BE2C (cell line): Measurements from ENCODE around the gene MIA.
"Not testable (repeated sequence)": the region's sequence is repeated elsewhere in the genome, so short reads cannot be mapped to it uniquely, and the experiment has no call there.

Experiments
- DNase-seq: peaks from one replicate; pipeline ENCODE4 v3.0.0-alpha.2; 2020
- H3K27me3 ChIP-seq: fragments of 250-450 bp; sonication (Bioruptor Pico); 2 replicates; pipeline ENCODE4 v1.5.1; 2020; ENCODE audit warnings: mild to moderate bottlenecking
- H3K36me3 ChIP-seq: fragments of 250-450 bp; sonication (Bioruptor Pico); 2 replicates; pipeline ENCODE4 v1.5.1; 2020; ENCODE audit warnings: mild to moderate bottlenecking
- H3K4me1 ChIP-seq: fragments of 250-450 bp; sonication (Bioruptor Pico); 2 replicates; pipeline ENCODE4 v1.5.1; 2020
- H3K4me3 ChIP-seq: 2 replicates; pipeline ENCODE4 v1.5.1; 2011; ENCODE audit warnings: low read depth, low read length
- H3K9me3 ChIP-seq: fragments of 250-450 bp; sonication (Bioruptor Pico); 2 replicates; pipeline ENCODE4 v1.5.1; 2020
- CTCF ChIP-seq: IDR thresholded peaks from 2 replicates; pipeline ENCODE4 v1.5.1; 2012; ENCODE audit warnings: mild to moderate bottlenecking, low read depth, low read length

MIA gene

GRCh38 chr19:40777645-40777936, 2.3 kb downstream of the MIA start:
- H3K4me3 ChIP-seq: peak overlapping the region; percentile 85
- no peaks in the 10 kb centered on the region for H3K36me3 ChIP-seq
- peaks cover 3% of the 10 kb centered on the region; the same call in 1 of the 2 replicates for H3K4me1 ChIP-seq
- H3K9me3 ChIP-seq: no peaks in the 10 kb centered on the region
- no peak for TF ChIP-seq CTCF
- no peaks in the 10 kb centered on the region for H3K27me3 ChIP-seq
- no peak for DNase-seq

DNA sequence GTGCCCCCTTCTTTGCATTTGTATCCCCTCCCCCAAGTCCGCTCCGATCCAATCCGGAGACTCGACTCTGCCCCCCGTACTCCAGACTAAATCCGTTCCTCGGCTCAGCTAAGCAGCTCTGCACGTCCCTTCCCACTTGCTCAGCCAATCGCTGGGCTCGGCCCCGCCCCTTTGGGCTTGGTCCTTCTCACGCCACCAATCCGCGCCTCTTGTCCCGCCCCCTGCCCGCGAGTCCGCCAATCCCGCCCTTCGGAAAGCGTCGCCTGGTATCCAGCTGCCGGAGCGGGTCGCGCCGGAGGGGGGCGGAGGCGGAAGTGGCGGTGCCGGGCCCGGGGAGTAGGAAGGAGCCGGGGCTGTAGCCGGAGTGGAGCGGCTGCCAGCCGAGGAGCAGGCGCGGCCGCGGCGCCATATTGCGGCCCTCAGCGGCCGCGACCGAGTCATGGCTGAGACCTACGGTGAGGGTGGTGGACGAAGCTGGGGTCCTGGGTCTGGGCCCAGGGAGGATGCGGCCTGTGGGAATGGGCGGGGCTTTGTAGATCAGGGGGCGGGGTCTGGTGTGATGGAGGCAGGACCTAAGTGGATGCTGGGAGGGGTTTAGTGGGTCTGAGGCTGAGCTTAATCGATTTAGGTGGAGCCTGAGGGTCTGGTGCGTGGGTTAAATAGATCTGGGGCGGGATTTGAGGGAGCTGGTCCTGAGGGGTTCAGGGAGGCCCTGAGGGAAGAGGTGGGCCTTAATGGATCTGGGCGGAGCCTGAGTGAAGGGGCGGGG, 2.8 kb downstream of the MIA start, which contains the start of gene RAB4B:
TSS of gene RAB4B (plus strand) at position 311 of the 769 bp plus-strand sequence. CDS start at position 440, 129 bp downstream.
- Histone ChIP-seq H3K36me3 (no peaks in the 10 kb centered on the region), H3K4me1 (peaks cover 3% of the 10 kb centered on the region; the same call in 1 of the 2 replicates), H3K9me3 (no peaks in the 10 kb centered on the region), H3K4me3 (peak within 1 kb of the TSS; percentile 85), H3K27me3 (no peaks in the 10 kb centered on the region)
- TF ChIP-seq CTCF: no peak
- DNase-seq: peak; percentile 100

- no peak for TF ChIP-seq CTCF
- Histone ChIP-seq H3K9me3 (no peaks in the 10 kb centered on the region), H3K4me1 (peaks cover 3% of the 10 kb centered on the region; the same call in 1 of the 2 replicates), H3K36me3 (no peaks in the 10 kb centered on the region), H3K27me3 (no peaks in the 10 kb centered on the region), H3K4me3 (peak overlapping the region; percentile 72)
- no peak for DNase-seq
Measured at GRCh38 chr19:40778706-40779284, 3.5 kb downstream of the MIA start.

- Histone ChIP-seq H3K27me3 (no peaks in the 10 kb centered on the region), H3K4me3 (no peak overlapping the region), H3K36me3 (no peaks in the 10 kb centered on the region), H3K4me1 (peaks cover 3% of the 10 kb centered on the region; the same call in 1 of the 2 replicates), H3K9me3 (no peaks in the 10 kb centered on the region)
- no peak for DNase-seq
- TF ChIP-seq CTCF: no peak
Measured at GRCh38 chr19:40780582-40780981, 5.3 kb downstream of the MIA start.

- DNase-seq: no peak
- H3K9me3 ChIP-seq: no peaks in the 10 kb centered on the region
- H3K27me3 ChIP-seq: no peaks in the 10 kb centered on the region
- no peak for TF ChIP-seq CTCF
- no peak overlapping the region for H3K4me3 ChIP-seq
- peaks cover 3% of the 10 kb centered on the region; the same call in 1 of the 2 replicates for H3K4me1 ChIP-seq
- H3K36me3 ChIP-seq: no peaks in the 10 kb centered on the region
Measured at GRCh38 chr19:40781140-40781539, 5.8 kb downstream of the MIA start.

DNA sequence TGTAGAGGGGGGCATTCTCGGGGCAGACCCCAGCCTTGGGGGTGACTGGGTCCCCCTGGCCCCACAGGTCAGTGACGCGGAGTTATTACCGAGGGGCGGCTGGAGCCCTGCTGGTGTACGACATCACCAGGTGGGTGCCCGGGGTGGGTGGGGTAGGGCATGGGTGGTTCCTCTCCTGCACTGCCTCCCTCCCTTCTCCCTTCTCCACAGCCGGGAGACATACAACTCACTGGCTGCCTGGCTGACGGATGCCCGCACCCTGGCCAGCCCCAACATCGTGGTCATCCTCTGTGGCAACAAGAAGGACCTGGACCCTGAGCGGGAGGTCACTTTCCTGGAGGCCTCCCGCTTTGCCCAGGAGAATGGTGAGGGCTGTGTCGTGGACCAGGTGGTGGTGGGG, 8.4 kb downstream of the MIA start:
- no peaks in the 10 kb centered on the region for H3K27me3 ChIP-seq
- DNase-seq: no peak
- no peaks in the 10 kb centered on the region for H3K36me3 ChIP-seq
- H3K4me3 ChIP-seq: no peak overlapping the region
- 0 out of 2 replicates have a peak, but pooled peaks cover 3% of the 10 kb centered on the region for H3K4me1 ChIP-seq
- H3K9me3 ChIP-seq: no peaks in the 10 kb centered on the region
- no peak for TF ChIP-seq CTCF

- H3K27me3 ChIP-seq, DNase-seq, H3K9me3 ChIP-seq, H3K4me1 ChIP-seq, H3K36me3 ChIP-seq, H3K4me3 ChIP-seq: not testable (repeated sequence)
Measured at GRCh38 chr19:40784146-40784545, 8.8 kb downstream of the MIA start.
